Esophagus squamous epithelium (tissue), 4 donors: ENCODE data around the gene IFT80.

Experiments
- CTCF ChIP-seq, 6 experiments: fragments of 450-650 bp in 4 of 6; fragments of 200-600 bp in 2 of 6; sonication (generic) in 2 of 6; IDR thresholded peaks; one replicate each; pipeline ENCODE4 v1.5.1; 2016 to 2019; ENCODE audit warnings: antibody characterized with exemption in 6 of 6, mild to moderate bottlenecking in 4 of 6, moderate library complexity in 4 of 6
- POLR2A ChIP-seq, 4 donors: fragments of 450-650 bp; IDR thresholded peaks; one replicate each; pipeline ENCODE4 v1.6.1; 2017; ENCODE audit warnings: antibody characterized with exemption in 4 of 4, mild to moderate bottlenecking in 4 of 4, moderate library complexity in 3 of 4

DNA sequence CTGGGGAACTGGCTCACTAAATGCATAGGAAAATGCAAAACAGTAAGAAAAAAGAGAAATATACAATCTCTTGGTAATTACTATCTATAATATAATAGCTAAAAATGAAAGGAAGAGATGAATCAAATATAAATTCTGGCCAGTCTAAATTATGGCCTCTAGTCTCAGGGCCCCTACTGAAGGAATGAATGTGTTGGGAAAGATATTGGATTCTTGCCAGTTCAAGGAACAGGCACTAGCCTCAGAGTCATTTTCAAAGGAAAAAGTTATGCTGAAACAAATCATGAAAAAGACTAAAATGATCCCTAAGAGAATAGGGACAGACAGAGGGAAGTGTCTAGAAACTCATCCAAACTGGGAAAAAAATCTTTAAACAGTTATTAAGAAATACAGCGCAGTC, 111.4 kb downstream of the IFT80 start:
- no peak for TF ChIP-seq CTCF (IDR thresholded peaks at IDR 0.05)
- no peak for TF ChIP-seq POLR2A (IDR thresholded peaks at IDR 0.05)
